Lower leg skin (tissue), 3 donors: Measurements from ENCODE around the gene G0S2.

Source experiments
- CTCF ChIP-seq, 3 donors: fragments of 450-650 bp; IDR thresholded peaks; one replicate each; pipeline ENCODE4 v1.5.1; 2016; ENCODE audit warnings: antibody characterized with exemption in 3 of 3, mild to moderate bottlenecking in 3 of 3, moderate library complexity in 2 of 3
- POLR2A ChIP-seq, 2 donors: fragments of 450-650 bp; IDR thresholded peaks; one replicate each; pipeline ENCODE4 v1.6.1; 2016 to 2017; ENCODE audit warnings: antibody characterized with exemption in 2 of 2, mild to moderate bottlenecking in 1 of 2, moderate library complexity in 1 of 2

- no peak for TF ChIP-seq CTCF (IDR thresholded peaks at IDR 0.05)
- no peak for TF ChIP-seq POLR2A (IDR thresholded peaks at IDR 0.05)
Measured at GRCh38 chr1:209661071-209661470, 14.1 kb upstream of the G0S2 start.
